Stimulated activated CD8-positive, alpha-beta memory T cell treated with anti-CD3 and anti-CD28 coated beads, Interleukin-12 subunit alpha, Interleukin-12 subunit beta, amount 100 ng/mL, for 1 hour (primary cell): ENCODE results near the gene PBX3.

Experiments used
- DNase-seq: peaks from one replicate; pipeline ENCODE4 v3.0.0-alpha.2; 2020; ENCODE audit warnings: low read depth

Gene PBX3

GRCh38 chr9:125906893-125907292, 159.7 kb downstream of the PBX3 start:
- DNase-seq = no peak

- DNase-seq = no peak
Observed at GRCh38 chr9:125908136-125908535, 161.0 kb downstream of the PBX3 start.

- DNase-seq = no peak
Observed at GRCh38 chr9:125908966-125909365, 161.8 kb downstream of the PBX3 start.

- DNase-seq = no peak
Observed at GRCh38 chr9:125909459-125909858, 162.3 kb downstream of the PBX3 start.

- DNase-seq = no peak
Observed at GRCh38 chr9:125910286-125910685, 163.1 kb downstream of the PBX3 start.

GRCh38 chr9:125911861-125912644, 164.9 kb downstream of the PBX3 start:
- DNase-seq = no peak

GRCh38 chr9:125912667-125913066, 165.5 kb downstream of the PBX3 start:
- DNase-seq = no peak

- no peak for DNase-seq
Observed at GRCh38 chr9:125913551-125913950, 166.4 kb downstream of the PBX3 start.

GRCh38 chr9:125914411-125914810, 167.2 kb downstream of the PBX3 start:
- DNase-seq = no peak

- DNase-seq = no peak
Observed at GRCh38 chr9:125915606-125916005, 168.4 kb downstream of the PBX3 start.

- DNase-seq = no peak
Observed at GRCh38 chr9:125919565-125919964, 172.4 kb downstream of the PBX3 start.

GRCh38 chr9:125920402-125920801, 173.2 kb downstream of the PBX3 start:
- no peak for DNase-seq

- DNase-seq = no peak
Observed at GRCh38 chr9:125922854-125923253, 175.7 kb downstream of the PBX3 start.

GRCh38 chr9:125924351-125924750, 177.2 kb downstream of the PBX3 start:
- no peak for DNase-seq

- DNase-seq = no peak
Observed at GRCh38 chr9:125926936-125927335, 179.8 kb downstream of the PBX3 start.

GRCh38 chr9:125929846-125930245, 182.7 kb downstream of the PBX3 start:
- DNase-seq = no peak

GRCh38 chr9:125931211-125931610, 184.0 kb downstream of the PBX3 start:
- DNase-seq = no peak

- no peak for DNase-seq
Observed at GRCh38 chr9:125932012-125932411, 184.8 kb downstream of the PBX3 start.

GRCh38 chr9:125932746-125933455, 185.7 kb downstream of the PBX3 start:
- DNase-seq = no peak

GRCh38 chr9:125942125-125942524, 195.0 kb downstream of the PBX3 start:
- no peak for DNase-seq

- DNase-seq = no peak
Observed at GRCh38 chr9:125943831-125944230, 196.7 kb downstream of the PBX3 start.

- DNase-seq = no peak
Observed at GRCh38 chr9:125946397-125946796, 199.2 kb downstream of the PBX3 start.

GRCh38 chr9:125948887-125949596, 201.9 kb downstream of the PBX3 start:
- no peak for DNase-seq
